HG03097 (cell line): ENCODE data around the gene ADGRD1.

ENCODE experiments used
- ATAC-seq: cut with Tn5 transposase; IDR thresholded peaks from one replicate; pipeline ENCODE4 v1.9.1; 2021; ENCODE audit not compliant: unreplicated experiment, low FRiP score

The ADGRD1 gene

DNA sequence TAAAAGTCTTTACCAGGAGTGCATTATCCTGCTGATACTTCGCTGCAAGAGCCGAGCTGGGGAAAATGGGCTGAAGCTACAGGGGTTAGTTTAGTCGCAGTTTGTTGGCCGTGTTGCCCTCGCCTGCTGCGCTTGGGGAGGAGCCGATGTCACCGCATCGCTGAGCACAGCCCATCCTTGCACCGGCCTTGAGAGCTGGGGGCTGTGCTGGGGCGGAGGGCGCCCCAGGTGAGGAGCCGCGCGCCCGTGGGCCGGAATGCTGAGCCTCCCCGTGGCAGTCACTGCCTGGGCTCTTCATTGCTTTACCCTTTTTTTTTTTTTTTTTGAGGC, 50.0 kb downstream of the ADGRD1 start:
- ATAC-seq = no peak

DNA sequence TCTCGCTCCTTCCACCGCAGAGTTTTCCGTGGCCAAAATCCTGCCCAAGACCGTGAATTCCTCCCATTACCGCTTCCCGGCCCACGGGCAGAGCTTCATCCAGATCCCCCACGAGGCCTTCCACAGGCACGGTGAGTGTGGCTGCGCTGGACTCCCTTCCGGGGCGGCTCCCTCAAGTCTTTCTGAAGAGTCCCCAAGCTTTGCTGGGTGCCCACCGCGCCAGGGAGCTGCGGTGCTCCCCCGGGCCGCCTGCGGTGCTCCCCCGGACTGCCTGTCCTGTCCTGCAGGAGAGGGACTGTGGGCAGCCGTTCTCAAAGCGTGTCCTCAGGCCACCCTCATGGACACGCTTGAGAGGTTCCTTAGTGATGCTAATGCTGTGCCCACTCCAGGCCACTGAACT, 50.5 kb downstream of the ADGRD1 start:
- ATAC-seq = no peak

- ATAC-seq = no peak
Measured at GRCh38 chr12:131005161-131006035, 51.7 kb downstream of the ADGRD1 start.

GRCh38 chr12:131006036-131006735, 52.5 kb downstream of the ADGRD1 start:
- ATAC-seq = no peak

DNA sequence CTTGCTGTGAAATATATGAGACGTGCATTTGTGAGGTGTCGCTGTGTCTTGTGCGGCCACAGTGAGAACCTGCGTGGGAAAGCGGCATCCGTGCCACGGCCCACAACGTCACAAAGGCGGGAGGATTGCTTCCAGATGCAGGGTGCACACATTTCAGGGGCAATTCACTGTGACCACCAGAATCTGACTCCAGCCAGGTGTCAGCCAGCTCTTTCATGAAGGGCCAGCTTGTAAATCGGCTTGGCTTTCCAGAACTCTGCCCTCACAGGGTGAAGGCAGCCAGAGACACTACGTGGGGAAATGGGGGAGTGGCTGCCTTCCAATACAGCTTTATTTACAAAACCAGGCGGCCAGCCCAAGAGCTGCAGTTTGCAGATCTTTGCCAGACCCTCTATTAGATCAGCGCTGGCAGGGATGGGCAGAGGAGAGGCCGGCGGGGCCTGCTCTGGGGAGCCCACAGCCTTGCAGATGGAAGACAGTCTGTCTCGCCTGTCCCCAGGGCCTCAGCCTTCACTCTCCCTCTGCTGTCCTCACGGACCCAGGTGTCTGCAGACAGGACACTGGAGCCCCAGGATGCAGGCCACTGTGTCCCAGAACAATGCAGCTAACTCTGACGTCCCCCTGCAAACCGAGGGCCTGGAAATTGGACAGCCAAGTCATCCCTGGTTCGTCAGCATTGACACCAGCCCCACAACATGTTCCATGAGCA, 53.5 kb downstream of the ADGRD1 start:
- ATAC-seq = no peak

DNA sequence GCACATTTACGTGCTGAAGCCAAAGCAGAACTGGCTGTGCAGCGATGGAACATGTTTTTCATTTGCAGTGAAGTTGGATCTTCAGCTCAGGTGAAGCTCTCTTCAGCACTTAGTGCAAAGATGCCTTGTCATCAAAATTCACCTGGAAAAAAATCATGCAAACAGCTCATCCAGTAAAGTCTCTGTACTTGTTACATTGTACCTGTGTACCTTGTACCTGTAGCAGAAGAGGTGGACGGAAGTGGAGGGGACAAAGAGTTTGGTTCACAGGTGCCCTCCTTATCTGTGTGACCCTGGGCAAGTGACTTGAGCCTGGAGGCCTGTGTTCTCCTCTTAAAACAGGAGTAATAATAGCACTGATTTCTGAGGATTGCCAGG, 54.0 kb downstream of the ADGRD1 start:
- ATAC-seq = no peak

DNA sequence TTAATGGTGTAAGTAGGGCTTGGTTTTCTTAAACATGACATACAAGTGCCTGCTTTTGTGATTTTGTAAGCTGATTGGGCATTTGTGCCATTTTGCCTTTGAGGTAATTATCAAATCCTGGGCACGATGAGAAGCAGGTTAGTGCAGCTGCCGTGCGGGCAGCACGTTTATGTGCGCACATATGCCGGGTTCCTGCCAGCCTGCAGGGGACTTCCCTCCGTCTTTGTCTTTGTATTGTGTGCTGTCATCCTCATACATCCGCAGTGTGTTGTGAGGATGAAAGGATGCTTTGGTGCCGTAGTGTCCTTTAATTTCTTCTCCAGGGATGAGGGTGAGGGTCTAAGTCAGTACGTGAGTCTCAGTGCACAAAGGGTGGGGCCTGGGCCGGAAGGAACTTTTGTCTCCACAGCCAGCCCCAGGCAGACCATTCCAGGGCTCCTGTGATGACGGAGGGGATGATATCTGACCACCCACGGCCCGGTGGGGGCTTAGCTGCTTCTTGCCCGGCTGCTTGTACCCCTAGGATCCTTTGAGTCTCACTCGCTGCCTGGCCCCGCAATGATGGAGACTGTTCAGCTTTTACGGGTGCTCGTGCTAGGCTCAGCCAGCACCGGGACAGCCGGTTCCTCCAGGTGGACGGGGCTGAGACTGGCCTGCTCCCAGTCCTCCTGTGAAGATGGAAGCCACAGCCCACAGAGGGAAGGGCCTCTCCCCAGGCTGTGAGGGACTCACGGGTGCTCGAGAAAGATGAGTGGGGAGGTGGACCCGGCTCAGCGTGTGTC, 54.6 kb downstream of the ADGRD1 start:
- ATAC-seq = no peak

DNA sequence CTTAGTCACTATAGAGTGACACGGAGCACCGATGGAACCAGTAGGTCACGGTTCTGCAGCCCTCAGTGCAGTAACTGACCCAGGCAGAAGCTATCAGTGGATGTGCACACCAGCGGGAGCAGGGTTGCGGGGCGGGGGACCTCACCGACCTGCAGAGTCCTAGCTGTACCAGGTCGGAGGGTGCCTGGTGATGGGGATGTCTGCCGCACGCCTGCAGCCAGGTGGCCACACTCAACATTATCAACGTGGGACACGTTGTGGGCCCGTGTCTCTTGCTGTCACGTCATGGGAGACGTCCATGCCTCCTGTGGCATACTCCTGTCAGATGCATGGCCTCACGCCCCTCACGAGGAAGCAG, 55.2 kb downstream of the ADGRD1 start:
- ATAC-seq = no peak

DNA sequence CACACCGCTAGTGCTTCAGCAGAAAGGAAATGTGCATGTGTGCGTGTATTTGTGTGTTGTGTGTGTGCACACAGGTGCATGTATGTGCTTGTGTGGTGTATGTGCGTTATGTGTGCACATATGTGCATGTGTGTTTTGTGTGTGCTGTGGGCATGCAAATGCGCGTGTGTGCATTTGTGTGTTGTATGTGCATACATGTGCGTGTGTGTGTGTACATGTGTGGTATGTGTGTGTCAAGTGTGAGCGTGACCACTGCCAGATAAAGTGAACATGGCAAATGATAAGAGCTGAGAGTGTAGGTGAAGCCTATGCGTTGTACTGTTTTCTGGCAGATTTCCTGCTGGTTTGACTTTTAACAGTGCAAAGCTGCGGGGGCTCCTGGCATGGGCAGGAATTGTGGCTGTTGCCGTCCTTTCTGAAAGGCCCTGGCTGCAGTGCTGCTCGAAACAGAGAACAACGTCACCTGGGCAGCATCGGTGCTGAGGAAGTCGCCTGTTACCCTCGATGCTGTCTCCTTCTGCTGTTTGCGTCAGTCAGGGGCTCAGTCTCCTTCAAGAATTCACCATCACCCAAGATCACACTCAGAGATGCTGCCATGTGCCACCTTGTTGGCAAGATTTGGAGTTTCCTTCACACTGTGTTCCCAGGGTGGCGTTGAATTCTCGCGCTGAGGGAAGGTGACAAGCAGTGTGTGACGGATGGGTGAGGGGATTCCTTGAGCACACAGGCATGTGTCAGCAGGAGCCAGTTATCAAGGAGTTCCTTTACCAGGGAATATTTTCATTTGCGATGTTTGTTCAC, 56.1 kb downstream of the ADGRD1 start:
- no peak for ATAC-seq

DNA sequence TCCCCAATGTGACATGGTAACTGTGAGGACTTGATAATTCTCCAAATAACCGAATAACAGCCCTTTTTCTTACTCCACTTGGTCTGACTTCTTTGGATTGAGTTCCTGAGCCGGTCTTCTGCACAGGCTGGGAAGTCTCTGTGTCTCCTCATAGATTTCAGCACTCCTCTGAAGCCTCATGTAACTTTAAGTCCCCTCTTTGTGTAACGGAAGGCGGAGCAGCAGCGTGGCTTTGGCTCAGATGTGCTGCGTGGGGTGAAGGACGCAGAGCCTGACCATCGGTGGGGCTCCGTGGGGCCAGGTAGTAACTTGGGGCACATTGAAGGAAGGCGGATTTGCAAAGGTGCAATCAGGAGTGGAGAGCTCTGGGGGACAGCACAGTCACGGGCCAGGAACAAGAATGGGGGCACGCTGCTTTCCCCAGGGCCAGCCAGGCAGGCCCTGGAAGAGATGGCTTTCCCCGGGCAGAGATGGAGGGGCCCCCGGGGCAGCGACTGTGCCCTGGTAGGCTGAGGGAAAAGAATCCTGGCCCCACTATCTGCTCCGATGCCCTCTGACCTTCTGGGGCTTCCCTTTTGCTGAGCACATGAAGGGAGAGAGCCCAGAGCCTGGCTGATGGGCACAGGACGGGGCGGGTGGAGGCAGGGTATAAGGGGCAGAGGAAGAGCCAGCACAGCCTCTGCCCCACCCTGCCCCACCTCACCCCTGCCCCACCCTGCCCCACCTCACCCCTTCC, 56.9 kb downstream of the ADGRD1 start:
- no peak for ATAC-seq

- ATAC-seq = no peak
Measured at GRCh38 chr12:131011165-131012079, 57.7 kb downstream of the ADGRD1 start.

GRCh38 chr12:131012279-131013069, 58.8 kb downstream of the ADGRD1 start:
- no peak for ATAC-seq

DNA sequence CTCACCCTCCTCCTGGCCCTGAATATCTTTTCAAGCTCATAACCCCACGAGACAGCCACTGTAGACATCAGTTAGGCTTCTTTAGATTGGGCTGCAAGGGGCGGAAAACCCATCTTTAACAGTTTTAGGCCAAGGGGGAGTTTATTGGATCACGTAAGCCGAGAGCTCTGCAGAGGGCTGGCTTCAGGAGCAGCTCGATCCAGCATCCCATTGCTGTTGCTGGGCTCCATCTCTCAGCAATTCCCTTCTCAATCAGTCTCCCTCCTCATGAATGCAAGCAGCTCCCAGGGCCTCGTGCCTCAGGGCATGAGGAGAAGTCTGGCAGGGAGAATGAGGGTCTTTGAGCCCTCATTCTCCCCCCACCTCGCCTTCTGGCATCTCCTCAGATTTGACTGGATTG, 59.4 kb downstream of the ADGRD1 start:
- no peak for ATAC-seq

- no peak for ATAC-seq
Measured at GRCh38 chr12:131014343-131014742, 60.6 kb downstream of the ADGRD1 start.

GRCh38 chr12:131015581-131016337, 62.1 kb downstream of the ADGRD1 start:
- ATAC-seq = no peak

DNA sequence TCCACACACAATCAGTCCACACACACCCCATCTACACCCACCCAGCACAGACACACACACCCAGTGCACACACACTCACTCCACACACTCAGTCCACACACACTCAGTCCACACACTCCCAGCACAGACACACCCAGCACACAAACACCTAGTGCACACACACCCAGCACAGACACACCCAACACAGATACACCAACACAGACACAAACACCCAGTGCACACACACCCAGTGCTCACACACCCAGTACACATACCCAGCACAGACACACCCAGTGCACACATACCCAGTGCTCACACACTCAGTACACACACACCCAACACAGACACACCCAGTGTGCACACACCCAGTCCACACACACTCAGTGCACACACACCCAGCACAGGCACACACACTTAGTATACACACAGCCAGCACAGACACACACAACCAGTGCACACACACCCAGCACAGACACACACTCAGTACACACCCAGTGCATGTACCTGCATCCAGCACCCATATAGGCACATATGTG, 63.8 kb downstream of the ADGRD1 start:
- no peak for ATAC-seq
